Measurements from ENCODE around the gene UNCX.

UNCX gene

GRCh38 chr7:1235501-1236131, 2.9 kb downstream of the UNCX start:
- DNase-seq = no peak
- H4K12ac ChIP-seq (ENCODE audit: low read depth, low read length) = no peak overlapping the region
- H2AK5ac ChIP-seq (ENCODE audit: low read length) = no peak overlapping the region
- H2AFZ ChIP-seq (ENCODE audit: insufficient read depth, low read length, poor library complexity) = no peak overlapping the region
- no peak overlapping the region for H3K14ac ChIP-seq (ENCODE audit: low read length)
- H2BK120ac ChIP-seq (ENCODE audit: insufficient read depth, low read length, poor library complexity) = no peak overlapping the region
- no peak overlapping the region for H2BK5ac ChIP-seq (ENCODE audit: low read depth, low read length, poor library complexity)
- H3K27ac ChIP-seq (ENCODE audit: low read depth, low read length) = no peak overlapping the region
- no peak overlapping the region for H2BK12ac ChIP-seq (ENCODE audit: low read length)
- peaks cover 5% of the 10 kb centered on the region for H3K9me3 ChIP-seq (ENCODE audit: insufficient read depth, low read depth, low read length)
- H3K36me3 ChIP-seq (ENCODE audit: control insufficient read depth in 1 of 2, insufficient read depth in 2 of 2, low read length in 2 of 2) = no peaks in the 10 kb centered on the region
- no CpG with 5 or more reads among the region's 66 CpGs for WGBS (ENCODE audit: extremely low coverage, insufficient coverage, insufficient read length)
- H3K23ac ChIP-seq (ENCODE audit: low read length) = no peak overlapping the region
- no peaks in the 10 kb centered on the region for H3K79me2 ChIP-seq (ENCODE audit: control insufficient read depth, insufficient read depth, low read length, poor library complexity)
- H3K4me2 ChIP-seq (ENCODE audit: low read length) = peak overlapping the region; percentile 14
- no peak overlapping the region for H3K18ac ChIP-seq (ENCODE audit: low read length)
- H4K8ac ChIP-seq (ENCODE audit: low read depth, low read length) = no peak overlapping the region
- H3K4ac ChIP-seq (ENCODE audit: low read depth, low read length) = no peak overlapping the region
- no peaks in the 10 kb centered on the region for H3K79me1 ChIP-seq (ENCODE audit: low read length)
- no peak overlapping the region for H4K91ac ChIP-seq (ENCODE audit: low read depth, low read length)
- no peak overlapping the region for H3K9ac ChIP-seq (ENCODE audit: low read length)
- no peaks in the 10 kb centered on the region for H3K4me1 ChIP-seq (ENCODE audit: control insufficient read depth in 1 of 2, insufficient read depth in 2 of 2, low read length in 2 of 2)
- no peak overlapping the region for H3K4me3 ChIP-seq (ENCODE audit: low read depth, low read length)
- H3K27me3 ChIP-seq (ENCODE audit: insufficient read depth, low read length) = peaks cover 95% of the 10 kb centered on the region

- Histone ChIP-seq H3K9ac (ENCODE audit: low read length) (no peak overlapping the region), H3K4ac (ENCODE audit: low read depth, low read length) (no peak overlapping the region), H3K4me2 (ENCODE audit: low read length) (peak overlapping the region; percentile 24), H3K14ac (ENCODE audit: low read length) (no peak overlapping the region), H3K79me1 (ENCODE audit: low read length) (no peaks in the 10 kb centered on the region), H3K27me3 (ENCODE audit: insufficient read depth, low read length) (peaks cover 95% of the 10 kb centered on the region), H3K18ac (ENCODE audit: low read length) (no peak overlapping the region), H3K4me1 (ENCODE audit: control insufficient read depth in 1 of 2, insufficient read depth in 2 of 2, low read length in 2 of 2) (no peaks in the 10 kb centered on the region), H3K36me3 (ENCODE audit: control insufficient read depth in 1 of 2, insufficient read depth in 2 of 2, low read length in 2 of 2) (no peaks in the 10 kb centered on the region), H4K12ac (ENCODE audit: low read depth, low read length) (no peak overlapping the region), H2AFZ (ENCODE audit: insufficient read depth, low read length, poor library complexity) (no peak overlapping the region), H3K9me3 (ENCODE audit: insufficient read depth, low read depth, low read length) (peaks cover 3% of the 10 kb centered on the region), H3K23ac (ENCODE audit: low read length) (no peak overlapping the region), H2BK12ac (ENCODE audit: low read length) (no peak overlapping the region), H2BK5ac (ENCODE audit: low read depth, low read length, poor library complexity) (no peak overlapping the region), H4K8ac (ENCODE audit: low read depth, low read length) (no peak overlapping the region), H3K79me2 (ENCODE audit: control insufficient read depth, insufficient read depth, low read length, poor library complexity) (no peaks in the 10 kb centered on the region), H4K91ac (ENCODE audit: low read depth, low read length) (no peak overlapping the region), H3K4me3 (ENCODE audit: low read depth, low read length) (no peak overlapping the region), H2AK5ac (ENCODE audit: low read length) (no peak overlapping the region), H2BK120ac (ENCODE audit: insufficient read depth, low read length, poor library complexity) (no peak overlapping the region), H3K27ac (ENCODE audit: low read depth, low read length) (no peak overlapping the region)
- no CpG with 5 or more reads among the region's 87 CpGs for WGBS (ENCODE audit: extremely low coverage, insufficient coverage, insufficient read length)
- no peak for DNase-seq
Observed at GRCh38 chr7:1236132-1236661, 3.5 kb downstream of the UNCX start.

GRCh38 chr7:1236831-1237701, 4.4 kb downstream of the UNCX start:
- Histone ChIP-seq H4K12ac (ENCODE audit: low read depth, low read length) (no peak overlapping the region), H3K36me3 (ENCODE audit: control insufficient read depth in 1 of 2, insufficient read depth in 2 of 2, low read length in 2 of 2) (no peaks in the 10 kb centered on the region), H2AK5ac (ENCODE audit: low read length) (no peak overlapping the region), H4K91ac (ENCODE audit: low read depth, low read length) (no peak overlapping the region), H3K4me2 (ENCODE audit: low read length) (no peak overlapping the region), H2BK5ac (ENCODE audit: low read depth, low read length, poor library complexity) (no peak overlapping the region), H2BK120ac (ENCODE audit: insufficient read depth, low read length, poor library complexity) (no peak overlapping the region), H3K4ac (ENCODE audit: low read depth, low read length) (no peak overlapping the region), H3K14ac (ENCODE audit: low read length) (no peak overlapping the region), H4K8ac (ENCODE audit: low read depth, low read length) (no peak overlapping the region), H3K79me2 (ENCODE audit: control insufficient read depth, insufficient read depth, low read length, poor library complexity) (no peaks in the 10 kb centered on the region), H3K18ac (ENCODE audit: low read length) (no peak overlapping the region), H3K9ac (ENCODE audit: low read length) (no peak overlapping the region), H3K4me3 (ENCODE audit: low read depth, low read length) (no peak overlapping the region), H3K23ac (ENCODE audit: low read length) (no peak overlapping the region), H2BK12ac (ENCODE audit: low read length) (no peak overlapping the region), H3K4me1 (ENCODE audit: control insufficient read depth in 1 of 2, insufficient read depth in 2 of 2, low read length in 2 of 2) (no peaks in the 10 kb centered on the region), H3K9me3 (ENCODE audit: insufficient read depth, low read depth, low read length) (peaks cover 2% of the 10 kb centered on the region), H3K79me1 (ENCODE audit: low read length) (no peaks in the 10 kb centered on the region), H2AFZ (ENCODE audit: insufficient read depth, low read length, poor library complexity) (no peak overlapping the region), H3K27me3 (ENCODE audit: insufficient read depth, low read length) (peaks cover 94% of the 10 kb centered on the region), H3K27ac (ENCODE audit: low read depth, low read length) (no peak overlapping the region)
- no CpG with 5 or more reads among the region's 83 CpGs for WGBS (ENCODE audit: extremely low coverage, insufficient coverage, insufficient read length)
- no peak for DNase-seq

GRCh38 chr7:1237704-1238255, 5.1 kb downstream of the UNCX start:
- no peak overlapping the region for H4K12ac ChIP-seq (ENCODE audit: low read depth, low read length)
- H2BK120ac ChIP-seq (ENCODE audit: insufficient read depth, low read length, poor library complexity) = no peak overlapping the region
- no peak overlapping the region for H3K4me3 ChIP-seq (ENCODE audit: low read depth, low read length)
- H2AK5ac ChIP-seq (ENCODE audit: low read length) = no peak overlapping the region
- H3K4me1 ChIP-seq (ENCODE audit: control insufficient read depth in 1 of 2, insufficient read depth in 2 of 2, low read length in 2 of 2) = no peaks in the 10 kb centered on the region
- no peak overlapping the region for H3K18ac ChIP-seq (ENCODE audit: low read length)
- H3K4ac ChIP-seq (ENCODE audit: low read depth, low read length) = no peak overlapping the region
- WGBS (ENCODE audit: extremely low coverage, insufficient coverage, insufficient read length) = no CpG with 5 or more reads among the region's 29 CpGs
- no peak overlapping the region for H2BK5ac ChIP-seq (ENCODE audit: low read depth, low read length, poor library complexity)
- no peaks in the 10 kb centered on the region for H3K79me2 ChIP-seq (ENCODE audit: control insufficient read depth, insufficient read depth, low read length, poor library complexity)
- peaks cover 2% of the 10 kb centered on the region for H3K9me3 ChIP-seq (ENCODE audit: insufficient read depth, low read depth, low read length)
- H3K27me3 ChIP-seq (ENCODE audit: insufficient read depth, low read length) = peaks cover 96% of the 10 kb centered on the region
- H2AFZ ChIP-seq (ENCODE audit: insufficient read depth, low read length, poor library complexity) = no peak overlapping the region
- no peak overlapping the region for H4K8ac ChIP-seq (ENCODE audit: low read depth, low read length)
- no peak overlapping the region for H3K9ac ChIP-seq (ENCODE audit: low read length)
- H2BK12ac ChIP-seq (ENCODE audit: low read length) = no peak overlapping the region
- no peak overlapping the region for H3K14ac ChIP-seq (ENCODE audit: low read length)
- H3K79me1 ChIP-seq (ENCODE audit: low read length) = no peaks in the 10 kb centered on the region
- no peak overlapping the region for H3K23ac ChIP-seq (ENCODE audit: low read length)
- no peak overlapping the region for H3K4me2 ChIP-seq (ENCODE audit: low read length)
- no peak overlapping the region for H4K91ac ChIP-seq (ENCODE audit: low read depth, low read length)
- no peak overlapping the region for H3K27ac ChIP-seq (ENCODE audit: low read depth, low read length)
- no peak for DNase-seq
- no peaks in the 10 kb centered on the region for H3K36me3 ChIP-seq (ENCODE audit: control insufficient read depth in 1 of 2, insufficient read depth in 2 of 2, low read length in 2 of 2)
